Inflammatory macrophage treated with lipopolysaccharide for 1 hour (primary cell): ENCODE data around the gene APLP2.
"Not testable (repeated sequence)": the region's sequence is repeated elsewhere in the genome, so short reads cannot be mapped to it uniquely, and the experiment has no call there.

ENCODE experiments used
- DNase-seq, 2 donors: peaks; one replicate each; pipeline ENCODE4 v3.0.0-alpha.2; 2020 to 2022

APLP2 gene

DNA sequence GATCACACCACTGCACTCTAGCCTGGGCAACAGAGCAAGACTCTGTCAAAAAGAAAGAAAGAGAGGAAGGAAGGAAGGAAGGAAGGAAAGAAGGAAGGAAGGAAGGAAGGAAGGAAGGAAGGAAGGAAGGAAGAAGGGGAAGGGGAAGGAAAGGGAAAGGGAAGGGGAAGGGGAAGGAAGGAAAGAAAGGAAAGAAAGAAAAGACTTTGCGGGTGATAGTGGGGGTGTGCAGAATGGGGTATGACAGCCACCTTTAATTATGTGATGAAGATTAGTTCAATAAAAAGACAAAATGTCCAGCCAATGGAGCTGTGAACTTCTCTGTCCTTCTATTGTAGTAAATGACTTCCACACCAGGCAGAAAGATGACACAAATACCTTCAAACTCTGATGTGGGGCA is 8.7 kb upstream of the APLP2 start:
- no peak for DNase-seq

DNA sequence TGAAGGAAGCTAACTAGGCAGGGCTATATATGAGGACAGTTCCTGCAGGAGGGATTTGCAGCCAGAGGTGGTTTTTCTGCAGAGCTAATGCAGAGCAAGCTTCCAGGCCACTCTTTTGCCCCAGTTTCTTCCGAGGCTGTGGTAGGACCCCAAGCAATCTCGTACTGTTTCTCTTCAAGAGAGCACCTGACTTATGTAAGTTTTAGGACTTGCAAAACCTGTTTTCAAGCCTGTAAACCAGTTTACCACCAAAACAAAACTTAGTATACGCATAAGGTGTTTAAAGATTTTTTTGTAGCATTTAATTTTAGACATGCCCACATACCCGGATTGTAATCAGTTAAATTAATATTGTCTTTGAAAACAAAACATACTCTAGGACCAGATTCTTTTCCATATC is 7.7 kb upstream of the APLP2 start:
- DNase-seq, result no peak

DNA sequence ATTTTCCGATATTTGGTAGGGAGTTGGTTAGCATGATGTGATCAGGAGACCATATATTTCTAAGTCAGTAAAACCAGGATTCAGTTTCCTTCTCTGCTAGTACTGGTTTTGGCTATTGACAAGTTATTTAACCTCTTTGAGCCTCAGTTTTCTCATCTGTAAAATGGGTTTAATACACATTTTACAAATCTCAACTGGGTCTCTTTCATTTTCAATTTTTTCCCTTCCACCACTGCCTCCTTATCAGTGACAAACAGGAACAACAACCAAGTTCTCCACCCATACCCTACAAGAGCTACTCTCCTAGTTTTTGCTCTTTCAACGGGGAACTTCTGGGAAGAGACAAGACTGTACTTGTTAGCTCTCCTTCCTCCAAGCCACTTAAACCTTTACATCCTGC is 6.2 kb upstream of the APLP2 start:
- peak in 1 of 2 donors; percentile 26 for DNase-seq

DNA sequence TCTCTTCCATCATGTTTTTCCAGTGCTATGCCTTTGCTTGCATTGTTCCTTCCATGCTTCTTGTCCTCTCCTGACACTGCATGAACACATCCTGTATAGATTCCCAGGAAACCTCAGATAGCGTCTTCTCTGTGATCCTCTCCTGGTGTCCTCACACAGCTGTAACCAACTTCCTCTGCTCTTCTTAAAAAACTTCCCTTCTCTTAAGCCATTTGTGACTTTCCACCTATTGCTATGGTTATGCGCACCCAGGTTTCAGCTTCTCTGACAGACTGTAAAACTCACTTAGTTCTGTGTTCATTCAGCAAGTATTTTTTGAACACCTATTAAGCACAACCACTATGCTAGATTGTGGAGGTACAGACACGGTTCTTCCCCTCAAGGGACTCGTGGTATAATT is 5.1 kb upstream of the APLP2 start:
- DNase-seq, result peak; percentile 71 to 81

DNA sequence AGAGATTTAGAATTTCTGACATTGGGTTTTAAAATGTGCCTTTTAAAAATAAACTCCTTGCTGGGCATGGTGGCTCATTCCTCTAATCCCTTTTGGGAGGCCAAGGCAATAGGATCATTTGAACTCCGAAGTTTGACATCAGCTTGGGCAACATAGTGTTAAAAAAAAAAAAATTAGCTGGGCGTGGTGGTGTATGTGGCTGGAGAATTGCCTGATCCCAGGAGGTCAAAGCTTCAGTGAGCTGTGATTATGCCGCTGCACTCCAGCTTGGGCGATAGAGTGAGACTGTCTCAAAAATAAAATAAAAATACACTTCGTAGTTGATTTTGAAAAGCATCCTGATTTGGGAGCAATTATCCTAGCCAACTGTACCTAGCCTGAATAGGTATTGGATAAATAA is 3.4 kb upstream of the APLP2 start:
- DNase-seq, result no peak

DNA sequence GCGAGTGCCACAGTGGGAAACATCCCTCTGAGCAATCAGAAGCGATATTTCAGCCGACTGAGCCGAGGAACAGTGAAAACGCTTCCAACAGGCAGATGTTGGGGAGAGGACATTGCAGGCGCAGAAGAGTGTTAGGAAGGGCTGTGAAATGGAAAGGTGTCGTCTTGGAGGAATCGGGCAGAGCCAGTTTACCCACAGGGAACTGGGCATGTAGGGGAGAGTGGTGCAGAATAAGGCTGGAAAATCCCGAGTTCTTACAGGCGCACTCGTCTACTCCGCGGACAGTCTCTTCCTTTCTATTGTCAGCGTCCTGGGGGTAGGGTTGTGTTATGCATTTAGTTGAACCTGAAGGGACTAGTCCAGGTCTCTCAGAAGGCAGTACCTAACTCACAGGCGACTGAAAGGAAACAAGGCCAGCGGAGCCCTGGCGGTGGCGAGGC is 1.1 kb upstream of the APLP2 start:
- no peak for DNase-seq

DNA sequence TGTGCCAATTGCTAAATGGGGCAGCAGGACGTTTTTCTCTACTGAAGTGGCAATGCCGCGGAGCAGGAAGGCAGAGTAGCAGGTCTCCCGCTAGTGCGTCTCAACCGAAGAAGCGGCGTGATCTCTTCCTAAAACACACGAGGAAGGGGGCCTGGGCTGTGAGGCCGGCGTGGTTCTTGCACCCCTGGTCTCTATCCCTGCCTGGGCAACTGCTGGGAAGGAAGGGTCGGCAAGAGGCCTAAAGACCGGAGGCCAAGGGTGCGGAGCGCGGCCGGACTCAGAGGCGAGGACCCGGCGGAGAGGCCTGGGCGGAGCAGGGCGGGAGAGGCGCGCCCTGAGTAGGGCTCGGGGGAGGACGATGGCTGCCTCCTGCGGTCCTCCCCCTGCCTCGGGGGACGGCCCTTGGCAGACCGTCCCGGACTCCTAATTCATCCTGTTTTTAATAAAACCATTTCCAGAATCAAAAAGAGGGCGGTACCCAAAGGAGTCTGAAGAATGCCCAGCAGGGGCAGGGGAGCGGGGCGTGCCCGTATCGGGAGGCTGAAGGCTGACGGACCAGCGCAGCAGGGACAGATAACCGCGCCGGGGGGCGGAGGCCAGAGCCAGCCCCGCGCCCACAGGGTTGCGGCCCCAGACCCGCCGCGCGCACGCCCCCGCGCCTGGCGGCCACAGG is 572 bp upstream of the APLP2 start:
- DNase-seq, result peak in 1 of 2 donors; percentile 59

DNA sequence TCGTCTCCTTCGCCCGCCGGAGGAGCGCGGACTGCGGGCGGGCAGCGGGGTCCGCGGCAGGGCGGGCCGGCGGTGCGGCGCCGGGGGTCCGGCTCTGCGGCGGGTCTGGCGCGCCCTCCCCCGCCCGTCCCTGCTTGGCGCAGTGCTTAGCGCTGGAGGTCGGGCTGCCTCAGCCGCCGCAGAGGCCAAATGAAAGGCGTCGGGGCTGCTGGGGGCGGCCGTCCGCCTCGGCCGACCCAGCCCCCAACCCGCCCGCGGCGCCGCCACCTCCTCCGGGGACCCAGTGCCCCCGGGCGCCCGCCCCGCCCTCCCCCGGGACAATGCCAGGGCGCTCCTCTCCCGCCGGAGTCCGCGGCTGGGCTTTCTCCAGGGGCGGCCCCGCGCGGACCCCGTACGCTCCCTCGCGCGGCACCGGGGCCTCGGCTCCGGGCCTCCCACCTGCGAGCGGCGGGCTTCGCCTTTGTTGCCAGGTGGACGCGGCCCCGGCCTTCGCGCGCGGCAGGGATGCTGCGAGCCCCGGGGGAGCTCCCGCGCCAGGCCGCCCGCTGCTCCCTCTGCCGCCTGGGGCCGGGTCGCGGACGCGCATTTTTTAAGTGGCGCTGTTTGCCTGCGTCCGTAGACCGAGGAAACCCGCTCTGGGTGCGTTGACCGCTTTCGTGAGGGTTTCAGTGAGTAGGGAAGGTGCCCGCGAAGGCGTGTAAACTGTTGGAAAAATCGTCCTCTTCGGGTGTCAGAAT is 583 bp downstream of the APLP2 start:
- DNase-seq, result no peak

DNA sequence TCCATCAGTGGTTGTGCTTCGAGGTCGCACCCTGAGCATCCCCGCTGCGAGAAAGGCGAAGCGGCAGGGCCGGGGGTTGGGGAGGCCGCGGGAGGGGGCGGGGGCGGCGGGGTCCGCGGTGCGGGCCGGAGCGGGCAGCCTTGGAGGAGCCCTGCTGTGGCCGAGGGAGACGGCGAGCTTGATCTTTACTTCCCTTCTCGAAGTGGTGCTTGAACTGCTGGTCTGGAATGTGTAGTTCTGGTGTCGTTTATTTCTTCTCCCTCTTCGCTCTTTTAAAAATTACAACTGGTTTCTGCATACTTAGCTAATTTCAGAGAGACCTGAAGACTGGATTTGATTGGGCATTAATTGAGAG is 1.1 kb downstream of the APLP2 start:
- peak; percentile 47 for DNase-seq

DNA sequence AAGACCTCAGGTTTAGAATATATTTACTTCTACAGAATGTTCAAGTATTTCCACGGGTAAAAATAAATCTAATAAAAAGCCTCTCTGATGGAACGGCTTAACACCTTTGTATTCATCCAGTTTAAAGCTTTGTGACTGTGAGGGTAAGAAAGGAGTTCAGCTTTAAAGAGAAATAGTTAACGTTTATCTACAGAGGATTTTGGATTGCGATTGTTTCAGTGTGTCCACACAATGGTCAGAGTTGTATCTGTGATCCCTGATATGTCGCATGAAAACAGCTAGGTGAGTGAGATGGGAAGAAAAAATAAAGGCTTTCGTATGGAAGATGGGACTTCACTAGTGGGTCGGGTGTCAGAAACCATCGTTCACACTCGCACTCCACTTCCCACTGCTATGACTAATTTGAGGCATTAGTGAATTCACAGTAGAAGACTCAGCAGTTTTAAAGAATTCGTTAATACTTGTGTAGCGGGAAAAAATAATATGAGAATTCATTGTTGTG is 1.6 kb downstream of the APLP2 start:
- peak; percentile 51 to 64 for DNase-seq

DNA sequence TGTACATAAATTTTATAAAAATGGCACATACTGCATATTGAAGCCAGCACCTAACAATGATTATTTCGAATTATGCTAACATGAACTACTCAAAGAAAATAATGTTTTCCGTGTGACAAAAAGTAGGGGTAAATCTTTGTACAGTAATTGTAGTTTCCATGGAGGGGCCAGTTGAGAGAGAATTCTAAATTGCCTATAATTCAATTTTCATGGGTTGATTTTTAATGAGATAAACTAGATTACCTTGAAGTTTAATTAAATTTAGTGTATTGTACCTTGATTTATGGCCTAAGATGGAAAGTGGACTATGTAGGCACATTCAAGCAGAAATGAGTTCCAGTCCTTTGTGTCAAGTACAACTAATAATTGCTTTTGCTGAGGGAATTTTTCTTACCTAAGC is 5.0 kb downstream of the APLP2 start:
- DNase-seq, result no peak

DNA sequence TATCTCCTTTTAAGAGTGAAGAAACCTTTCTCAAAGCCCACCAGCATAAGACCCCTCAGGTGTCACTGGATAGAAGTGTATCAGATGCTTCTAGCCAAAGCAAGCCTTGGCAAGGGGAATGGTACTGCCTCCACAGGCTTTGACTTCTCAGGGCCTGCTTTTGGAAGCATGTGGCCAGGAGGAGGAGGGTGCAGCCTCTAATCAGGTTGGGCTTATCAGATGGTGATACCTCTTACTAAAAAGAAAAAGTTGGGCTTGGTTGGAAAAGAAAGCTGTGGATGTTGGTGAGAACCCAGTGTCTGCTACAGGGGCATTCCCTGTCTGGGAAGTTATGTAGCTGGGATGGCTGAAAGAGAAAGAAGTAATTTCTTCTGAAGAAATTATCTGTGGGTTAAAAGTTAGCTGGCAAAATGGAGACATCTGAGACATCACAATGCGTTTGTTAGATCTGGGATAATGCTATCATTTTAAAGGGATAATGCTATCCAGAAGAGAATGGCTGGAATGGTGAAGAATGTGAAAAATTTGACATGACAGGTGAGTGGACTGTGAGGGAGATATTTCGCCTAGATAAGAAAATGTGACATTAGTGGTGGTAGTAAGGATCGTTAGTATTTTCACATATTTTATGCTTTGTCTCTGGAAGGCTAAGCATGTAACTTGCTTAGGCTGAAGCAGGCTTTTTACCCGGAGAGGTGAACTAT is 7.2 kb downstream of the APLP2 start:
- no peak for DNase-seq

DNA sequence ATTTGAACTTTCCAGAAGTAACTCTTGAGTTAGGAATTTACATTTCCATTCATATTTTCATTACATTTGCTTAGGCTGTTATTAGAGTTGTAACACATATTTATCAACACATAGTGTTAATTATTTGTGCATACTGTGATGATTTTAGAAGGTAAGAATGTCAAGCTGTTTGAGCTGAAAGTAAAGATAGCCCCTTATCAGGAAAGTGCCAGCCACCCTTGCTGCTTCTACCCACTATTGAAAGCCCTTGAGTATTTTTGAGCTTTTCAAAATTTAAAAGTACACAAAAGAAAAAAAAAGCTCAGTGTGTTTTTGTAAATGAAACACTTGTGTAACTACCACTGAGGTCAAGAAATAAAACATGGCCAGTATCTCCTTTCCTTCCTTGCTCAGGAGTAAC is 8.0 kb downstream of the APLP2 start:
- no peak for DNase-seq

DNA sequence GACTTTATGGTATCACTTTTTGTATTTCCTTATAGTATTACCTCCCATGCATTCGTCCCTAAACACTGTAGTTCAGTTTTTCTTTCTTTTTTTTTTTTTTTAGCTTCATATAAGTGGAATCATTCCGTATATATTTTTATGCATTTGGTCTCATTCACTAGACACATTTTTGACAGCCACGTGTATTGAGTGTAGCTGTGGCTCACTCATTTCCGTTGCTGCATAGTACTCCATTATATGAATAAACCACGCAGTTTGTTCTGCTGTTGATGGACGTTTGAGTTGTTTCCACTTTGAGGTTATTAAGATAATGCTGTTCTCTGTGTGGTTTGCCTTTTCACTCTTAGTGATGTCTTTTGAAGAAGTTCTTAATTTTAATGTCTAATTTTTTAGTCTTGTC is 8.4 kb downstream of the APLP2 start:
- no peak for DNase-seq

DNA sequence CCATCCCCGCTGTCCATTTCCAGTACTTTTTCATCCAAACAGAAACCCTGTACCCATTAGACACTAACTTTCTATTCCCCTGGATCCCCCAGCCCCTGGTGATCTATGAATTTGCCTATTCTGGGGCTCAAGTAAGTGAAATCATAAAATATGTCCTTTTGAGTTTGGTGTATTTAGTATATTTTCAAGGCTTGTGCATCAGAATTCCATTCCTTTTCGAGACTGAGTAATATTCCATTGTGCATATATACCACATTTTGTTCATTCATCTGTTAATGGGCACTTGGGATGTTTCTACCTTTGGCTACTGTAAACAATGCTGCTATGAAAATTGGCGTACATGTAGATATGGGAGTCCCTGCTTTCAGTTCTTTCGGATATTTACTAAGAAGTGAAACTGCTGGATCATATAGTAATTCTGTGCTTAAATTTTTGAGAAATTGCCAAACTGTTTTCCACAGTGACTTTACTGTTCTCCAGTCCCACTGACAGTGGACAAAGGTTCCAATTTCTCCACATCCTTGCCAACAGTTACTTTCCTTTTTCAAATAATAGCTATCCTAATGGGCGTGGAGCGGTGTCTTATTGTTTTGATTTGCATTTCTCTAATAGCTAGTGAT is 16.1 kb downstream of the APLP2 start:
- DNase-seq, result peak; percentile 27 to 30

DNA sequence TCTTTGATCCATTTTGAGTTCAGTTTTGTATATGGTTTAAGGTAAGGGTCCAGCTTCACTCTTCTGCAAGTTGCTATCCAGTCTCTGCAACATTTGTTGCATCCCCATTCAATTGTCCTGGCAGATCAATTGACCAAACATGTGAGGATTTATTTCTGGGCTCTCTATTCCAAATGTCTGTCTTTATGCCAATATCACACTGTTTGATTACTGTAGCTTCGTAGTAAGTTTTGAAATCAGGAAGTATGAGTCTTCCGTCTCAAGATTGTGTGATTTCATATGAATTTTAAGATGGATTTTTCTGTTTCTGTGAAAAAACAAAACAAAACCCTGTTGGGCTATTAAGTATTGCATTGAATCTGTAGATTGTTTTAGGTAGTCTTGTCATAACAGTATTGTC is 17.0 kb downstream of the APLP2 start:
- peak; percentile 20 to 25 for DNase-seq

DNA sequence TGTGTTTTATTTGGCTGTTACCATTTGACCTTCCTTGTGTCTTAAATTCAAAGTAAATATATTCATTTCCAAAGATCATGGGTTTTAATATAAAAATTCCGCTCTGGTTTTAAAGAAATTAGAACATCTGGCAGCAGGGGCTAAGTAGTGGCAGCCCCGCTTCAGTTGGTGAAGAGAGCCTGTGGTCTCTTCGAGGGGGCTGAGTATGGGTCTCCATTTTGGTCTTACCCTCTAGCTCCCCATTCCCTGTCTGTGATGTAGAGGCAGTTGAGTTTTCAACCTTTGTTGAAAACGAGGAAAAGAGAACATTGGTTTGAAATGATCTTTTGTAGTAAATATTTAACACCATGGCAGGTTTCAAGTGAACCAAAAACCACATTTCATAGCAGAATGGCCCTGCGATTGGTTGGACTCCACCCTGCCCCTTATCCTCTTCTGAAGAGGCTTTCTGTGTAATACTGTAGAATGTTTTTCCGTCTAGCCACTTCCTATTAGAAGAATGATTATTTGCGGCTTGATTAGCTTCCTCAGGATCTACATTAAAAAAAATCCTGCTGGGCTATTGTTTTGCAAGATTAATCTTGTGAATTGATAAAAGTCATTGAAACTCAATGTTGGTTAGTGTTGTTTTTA is 17.7 kb downstream of the APLP2 start:
- DNase-seq, result no peak

DNA sequence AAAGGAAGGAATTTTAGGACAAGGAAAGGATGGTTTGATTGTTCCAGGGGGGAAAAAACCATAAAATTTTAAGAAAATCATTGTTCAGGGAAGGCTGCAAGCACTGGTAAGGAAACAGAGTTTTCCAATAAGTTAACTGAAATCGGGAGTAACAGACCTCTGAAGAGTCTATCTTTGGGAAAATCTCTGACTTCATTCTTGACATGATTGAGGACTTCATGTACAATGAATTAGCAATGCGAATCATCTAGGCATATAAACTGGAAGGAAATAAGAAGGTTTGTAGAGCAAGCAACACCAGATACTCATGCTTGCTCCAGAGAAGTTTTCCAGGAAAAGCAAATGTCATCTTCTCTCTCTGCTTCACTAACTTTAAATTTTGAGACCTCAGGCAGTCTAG is 18.5 kb downstream of the APLP2 start:
- DNase-seq, result no peak

DNA sequence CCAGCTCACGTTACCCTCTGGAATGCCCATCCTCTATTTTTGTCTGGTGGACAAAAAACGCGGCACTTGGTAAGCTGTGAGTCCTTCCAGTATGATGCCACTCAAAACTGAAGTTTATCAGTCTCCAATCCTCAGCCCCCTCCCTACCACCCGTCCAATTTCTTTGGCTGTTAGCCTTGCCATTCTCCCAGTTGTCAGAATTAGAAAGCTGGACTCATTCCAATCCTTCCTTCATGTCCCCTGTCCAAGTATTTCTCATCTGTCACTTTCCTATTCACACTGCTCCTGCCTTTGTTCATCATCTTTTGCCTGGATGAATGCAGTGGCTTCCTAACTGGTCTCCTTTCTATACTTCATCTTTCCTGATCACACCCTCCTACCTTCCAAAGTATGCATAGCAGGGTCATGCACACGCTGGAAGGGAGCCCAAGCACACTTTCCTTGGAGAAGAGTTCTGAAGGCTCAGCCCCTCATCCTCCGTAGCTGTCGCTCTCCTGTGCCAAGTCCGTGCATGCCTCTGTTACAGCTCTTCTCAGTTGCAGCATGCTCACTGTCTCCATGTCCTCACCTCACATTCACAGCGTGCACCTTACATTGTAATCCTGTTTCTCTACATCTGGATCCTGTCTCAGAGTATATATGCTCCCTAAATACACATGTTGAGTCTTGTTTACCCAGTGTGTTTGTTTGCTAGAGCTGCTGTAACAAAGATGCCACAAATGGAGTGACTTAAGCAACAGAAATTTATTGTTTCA is 19.4 kb downstream of the APLP2 start:
- DNase-seq, result no peak

DNA sequence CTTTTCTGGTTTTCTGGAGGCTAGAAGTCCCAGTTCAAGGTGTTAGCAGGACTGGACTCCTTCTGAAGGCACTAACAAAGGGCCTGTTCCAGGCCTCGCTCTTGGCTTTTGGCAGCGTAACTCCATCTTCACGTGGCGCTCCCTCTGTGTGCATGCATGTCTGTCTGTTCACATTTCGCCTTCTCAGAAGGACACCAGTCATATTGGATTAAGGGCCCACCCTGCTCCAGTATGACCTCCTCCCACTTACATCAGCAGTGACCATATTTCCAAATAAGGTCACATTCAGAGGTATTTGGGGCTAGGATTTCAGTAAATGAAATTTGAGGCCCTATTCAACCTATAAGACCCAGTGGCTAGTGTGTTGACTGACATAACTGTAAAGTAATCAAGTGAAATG is 20.0 kb downstream of the APLP2 start:
- DNase-seq, result no peak

DNA sequence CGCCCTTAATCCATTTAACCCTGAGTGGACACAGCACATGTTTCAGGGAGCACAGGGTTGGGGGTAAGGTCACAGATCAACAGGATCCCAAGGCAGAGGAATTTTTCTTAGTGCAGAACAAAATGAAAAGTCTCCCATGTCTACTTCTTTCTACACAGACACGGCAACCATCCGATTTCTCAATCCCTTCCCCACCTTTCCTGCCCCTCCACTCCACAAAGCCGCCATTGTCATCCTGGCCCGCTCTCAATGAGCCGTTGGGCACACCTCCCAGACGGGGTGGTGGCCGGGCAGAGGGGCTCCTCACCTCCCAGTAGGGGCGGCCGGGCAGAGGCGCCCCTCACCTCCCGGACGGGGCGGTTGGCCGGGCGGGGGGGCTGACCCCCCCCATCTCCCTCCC is 20.8 kb downstream of the APLP2 start:
- DNase-seq, result not testable (repeated sequence)

DNA sequence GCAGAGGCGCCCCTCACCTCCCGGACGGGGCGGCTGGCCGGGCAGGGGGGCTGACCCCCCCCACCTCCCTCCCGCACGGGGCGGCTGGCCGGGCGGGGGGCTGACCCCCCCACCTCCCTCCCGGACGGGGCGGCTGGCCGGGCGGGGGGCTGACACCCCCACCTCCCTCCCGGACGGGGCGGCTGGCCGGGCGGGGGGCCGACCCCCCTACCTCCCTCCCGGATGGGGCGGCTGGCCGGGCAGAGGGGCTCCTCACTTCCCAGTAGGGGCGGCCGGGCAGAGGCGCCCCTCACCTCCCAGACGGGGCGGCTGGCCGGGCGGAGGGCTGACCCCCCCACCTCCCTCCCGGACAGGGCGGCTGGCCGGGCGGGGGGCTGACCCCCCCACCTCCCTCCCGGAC is 21.5 kb downstream of the APLP2 start:
- not testable (repeated sequence) for DNase-seq
